Dermis lymphatic vessel endothelial cell (primary cell): ENCODE results near the gene TECPR2. TPM values are rescaled to one million over a fixed set of nuclear protein-coding genes. Genes with fewer than 3 reads are reported as not detected.

Source experiments
- total RNA-seq: library from RNA; depleted of rRNA; stranded (reverse); fragments of >200 nt; gene quantifications from 2 replicates; pipeline ENCODE4 v1.2.1, GENCODE V29; 2014

Gene TECPR2, protein sequence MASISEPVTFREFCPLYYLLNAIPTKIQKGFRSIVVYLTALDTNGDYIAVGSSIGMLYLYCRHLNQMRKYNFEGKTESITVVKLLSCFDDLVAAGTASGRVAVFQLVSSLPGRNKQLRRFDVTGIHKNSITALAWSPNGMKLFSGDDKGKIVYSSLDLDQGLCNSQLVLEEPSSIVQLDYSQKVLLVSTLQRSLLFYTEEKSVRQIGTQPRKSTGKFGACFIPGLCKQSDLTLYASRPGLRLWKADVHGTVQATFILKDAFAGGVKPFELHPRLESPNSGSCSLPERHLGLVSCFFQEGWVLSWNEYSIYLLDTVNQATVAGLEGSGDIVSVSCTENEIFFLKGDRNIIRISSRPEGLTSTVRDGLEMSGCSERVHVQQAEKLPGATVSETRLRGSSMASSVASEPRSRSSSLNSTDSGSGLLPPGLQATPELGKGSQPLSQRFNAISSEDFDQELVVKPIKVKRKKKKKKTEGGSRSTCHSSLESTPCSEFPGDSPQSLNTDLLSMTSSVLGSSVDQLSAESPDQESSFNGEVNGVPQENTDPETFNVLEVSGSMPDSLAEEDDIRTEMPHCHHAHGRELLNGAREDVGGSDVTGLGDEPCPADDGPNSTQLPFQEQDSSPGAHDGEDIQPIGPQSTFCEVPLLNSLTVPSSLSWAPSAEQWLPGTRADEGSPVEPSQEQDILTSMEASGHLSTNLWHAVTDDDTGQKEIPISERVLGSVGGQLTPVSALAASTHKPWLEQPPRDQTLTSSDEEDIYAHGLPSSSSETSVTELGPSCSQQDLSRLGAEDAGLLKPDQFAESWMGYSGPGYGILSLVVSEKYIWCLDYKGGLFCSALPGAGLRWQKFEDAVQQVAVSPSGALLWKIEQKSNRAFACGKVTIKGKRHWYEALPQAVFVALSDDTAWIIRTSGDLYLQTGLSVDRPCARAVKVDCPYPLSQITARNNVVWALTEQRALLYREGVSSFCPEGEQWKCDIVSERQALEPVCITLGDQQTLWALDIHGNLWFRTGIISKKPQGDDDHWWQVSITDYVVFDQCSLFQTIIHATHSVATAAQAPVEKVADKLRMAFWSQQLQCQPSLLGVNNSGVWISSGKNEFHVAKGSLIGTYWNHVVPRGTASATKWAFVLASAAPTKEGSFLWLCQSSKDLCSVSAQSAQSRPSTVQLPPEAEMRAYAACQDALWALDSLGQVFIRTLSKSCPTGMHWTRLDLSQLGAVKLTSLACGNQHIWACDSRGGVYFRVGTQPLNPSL (N-terminal part only)
- total RNA-seq, result 10.4 and 12.6 TPM in 2 replicates

DNA sequence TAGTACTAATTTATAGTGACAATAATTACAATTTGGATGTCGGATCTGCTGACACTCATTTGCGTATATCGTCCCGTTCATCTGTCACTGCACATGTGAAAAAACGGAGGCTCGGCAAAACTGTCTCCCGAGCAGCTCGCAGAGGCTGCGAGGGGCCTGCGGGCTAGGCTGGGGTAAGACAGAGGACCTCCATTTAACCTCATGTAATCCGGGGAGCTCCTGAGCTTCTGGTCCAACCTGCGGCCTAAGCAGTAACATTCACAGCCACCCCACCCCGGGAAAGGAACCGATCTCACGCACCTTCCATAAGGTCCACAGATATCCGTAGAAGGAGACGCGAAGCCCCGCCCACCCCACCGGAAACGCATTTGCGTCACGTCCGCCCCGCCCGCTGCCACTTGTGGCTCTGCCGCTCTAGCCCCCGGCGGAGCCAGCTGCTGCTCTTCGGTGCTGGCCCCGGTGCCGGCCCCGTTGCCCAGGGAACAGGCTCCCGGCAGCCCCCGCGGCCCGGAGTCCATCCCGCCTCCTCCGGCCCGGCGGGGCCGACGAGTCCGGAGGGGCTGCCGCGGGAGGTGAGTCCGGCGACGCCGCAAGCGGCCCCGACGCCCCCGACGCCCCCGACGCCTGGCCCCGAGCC lies at the start of gene TECPR2, which contains the start of gene CINP:
TSS of gene TECPR2 (plus strand) at position 397 of the 637 bp plus-strand sequence. CDS start 13,781 bp downstream, outside the sequence.
TSS of gene CINP (minus strand) at position 346 of the 637 bp plus-strand sequence. CDS start at position 307, 39 bp downstream.

GRCh38 chr14:102319351-102320032 lies 43.2 kb upstream of the TECPR2 start, which contains the start of gene ZNF839:
ZNF839 (plus strand) TSS chr14:102319746; CDS start chr14:102319766, 20 bp downstream.

DNA sequence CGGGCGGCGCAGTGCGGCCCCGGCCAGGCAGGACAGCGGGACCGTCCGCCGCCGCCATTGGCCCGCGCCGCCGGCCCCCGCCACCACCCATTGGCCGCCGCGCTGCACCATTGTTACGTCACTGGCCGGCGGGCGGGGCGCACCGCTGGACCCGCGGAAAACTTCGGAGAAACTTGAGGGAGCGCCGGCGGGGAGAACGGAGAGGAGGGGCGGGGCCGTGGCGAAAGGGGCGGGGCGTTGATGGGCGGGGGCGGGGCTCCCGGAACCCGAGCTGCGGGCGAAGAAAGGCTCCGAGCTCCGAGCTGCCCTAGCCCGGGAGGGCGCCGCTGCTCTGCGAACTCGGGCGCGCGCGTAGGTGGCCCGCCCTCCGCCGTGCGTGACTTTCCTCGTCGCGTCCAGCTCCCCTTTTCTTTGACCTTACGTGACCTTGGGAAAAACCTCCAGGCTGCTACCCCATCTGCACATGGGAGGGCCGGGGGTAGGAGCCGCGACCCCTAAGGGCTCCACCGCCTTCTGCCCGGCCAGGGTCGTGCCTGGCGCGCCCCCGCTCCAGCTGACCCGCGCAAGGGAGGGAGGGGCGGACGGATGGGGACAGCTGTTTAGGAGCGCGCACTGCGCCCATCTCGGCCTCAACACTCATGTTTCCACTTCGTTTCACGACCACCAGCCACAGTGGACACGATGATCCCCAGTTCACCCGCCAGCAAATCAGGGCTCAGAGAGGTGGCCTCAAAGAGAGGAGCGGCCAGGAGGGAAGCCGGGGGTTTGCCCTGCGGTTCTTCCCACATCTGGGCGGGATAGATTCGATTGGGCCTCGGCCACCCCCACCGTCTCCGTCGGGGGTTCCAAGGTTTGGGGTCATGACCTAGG lies 147.2 kb downstream of the TECPR2 start, which contains the start of gene ANKRD9:
TSS of gene ANKRD9 (minus strand) at position 31 of the 870 bp plus-strand sequence. CDS start 1,887 bp downstream, outside the sequence.

Other genes with a start within 250 kb of the TECPR2 start
- gene WDR20, start 223.0 kb upstream of the TECPR2 start, total RNA-seq, result 15.4 and 16.7 TPM in 2 replicates
- gene MOK, start 57.8 kb upstream of the TECPR2 start, total RNA-seq, result 1.3 and 3.1 TPM in 2 replicates
- 5.2 and 7.2 TPM in 2 replicates for gene ZNF839, start 43.2 kb upstream of the TECPR2 start, total RNA-seq
- gene CINP, start 51 bp upstream of the TECPR2 start, total RNA-seq, result 41.4 and 42.5 TPM in 2 replicates
- gene ANKRD9, start 146.8 kb downstream of the TECPR2 start, total RNA-seq, result 3.4 and 3.6 TPM in 2 replicates
- 10.6 and 12.2 TPM in 2 replicates for gene RCOR1, start 229.7 kb downstream of the TECPR2 start, total RNA-seq